Smooth muscle cell (in vitro differentiated cells): ENCODE measurements around the gene CPLX1. TPM values are rescaled to one million over a fixed set of nuclear protein-coding genes. Genes with fewer than 3 reads are reported as not detected.

ENCODE experiments used
- DNase-seq: peaks from one replicate; lab custom pipeline; 2025; ENCODE audit not compliant: unreplicated experiment; lab: John Stamatoyannopoulos, UW
- H2AFZ ChIP-seq: fragments of 200-600 bp; sonication (generic); 2 replicates; pipeline ENCODE4 v1.6.0; 2016; ENCODE audit warnings: antibody characterized with exemption, low read depth, mild to moderate bottlenecking
- H3F3A ChIP-seq: fragments of 200-600 bp; sonication (generic); 2 replicates; pipeline ENCODE4 v1.6.0; 2017; ENCODE audit warnings: antibody characterized with exemption, low read depth
- H3K27ac ChIP-seq: fragments of 200-600 bp; sonication (generic); 2 replicates; pipeline ENCODE4 v1.5.1; 2016; ENCODE audit warnings: low read depth, mild to moderate bottlenecking
- H3K27me3 ChIP-seq: fragments of 200-600 bp; sonication (generic); 2 replicates; pipeline ENCODE4 v1.6.1; 2016; ENCODE audit warnings: low read depth, mild to moderate bottlenecking
- H3K36me3 ChIP-seq: fragments of 200-600 bp; sonication (generic); 2 replicates; pipeline ENCODE4 v1.5.1; 2016; ENCODE audit warnings: low read depth
- H3K4me1 ChIP-seq: fragments of 200-600 bp; sonication (generic); 2 replicates; pipeline ENCODE4 v1.5.1; 2016; ENCODE audit warnings: low read depth
- H3K4me2 ChIP-seq: fragments of 200-600 bp; sonication (generic); 2 replicates; pipeline ENCODE4 v1.6.0; 2016; ENCODE audit warnings: mild to moderate bottlenecking
- H3K4me3 ChIP-seq: fragments of 200-600 bp; sonication (generic); 2 replicates; pipeline ENCODE4 v1.5.1; 2016; ENCODE audit warnings: mild to moderate bottlenecking
- H3K79me2 ChIP-seq: fragments of 200-600 bp; sonication (generic); 2 replicates; pipeline ENCODE4 v1.6.0; 2016; ENCODE audit warnings: low read depth, mild to moderate bottlenecking
- H3K9ac ChIP-seq: fragments of 200-600 bp; sonication (generic); 2 replicates; pipeline ENCODE4 v1.6.0; 2016; ENCODE audit warnings: low read depth
- H3K9me3 ChIP-seq: fragments of 200-600 bp; sonication (generic); replicated peaks from 2 replicates; pipeline ENCODE4 v1.5.1; 2016; ENCODE audit warnings: low read depth
- H4K20me1 ChIP-seq: fragments of 200-600 bp; sonication (generic); 2 replicates; pipeline ENCODE4 v1.6.0; 2016; ENCODE audit warnings: low read depth
- CTCF ChIP-seq: fragments of 200-600 bp; sonication (generic); IDR thresholded peaks from 2 replicates; pipeline ENCODE4 v1.5.1; 2017; ENCODE audit warnings: borderline replicate concordance, mild to moderate bottlenecking, antibody characterized with exemption; ENCODE audit not compliant: insufficient read depth, poor library complexity, severe bottlenecking
- WGBS: methylation state at CpG from one replicate; pipeline ENCODE4 v1.1.7; 2016; ENCODE audit warnings: low lambda C conversion rate; 5-methylcytosine and 5-hydroxymethylcytosine counted together
- polyA plus RNA-seq: library from polyadenylated mRNA; unstranded; fragments of >200 nt; fragmentation: Nextera tagmentation; extraction: Ambion mirVana; gene quantifications from 2 replicates; pipeline ENCODE4 v1.2.1, GENCODE V29; 2016
- total RNA-seq: library from RNA; depleted of rRNA; stranded (reverse); fragments of >200 nt; gene quantifications from 2 replicates; pipeline ENCODE4 v1.2.3, GENCODE V29; 2014

Gene CPLX1
- total and polyA plus RNA-seq, 2 experiments from 2014 or later, result not detected

- Histone ChIP-seq H3K27ac (no peak overlapping the region), H3K9ac (no peak overlapping the region), H3K9me3 (no peaks in the 10 kb centered on the region), H3K27me3 (peaks cover 18% of the 10 kb centered on the region), H4K20me1 (no peaks in the 10 kb centered on the region), H3F3A (no peaks in the 10 kb centered on the region), H3K4me3 (no peak overlapping the region), H2AFZ (no peak overlapping the region), H3K4me2 (no peak overlapping the region), H3K79me2 (no peaks in the 10 kb centered on the region), H3K36me3 (no peaks in the 10 kb centered on the region), H3K4me1 (no peaks in the 10 kb centered on the region)
- DNase-seq, result no peak
- 82% methylated on average over 8 of the region's 10 CpGs for WGBS
- no peak for TF ChIP-seq CTCF
Measured at GRCh38 chr4:833156-833555, 7.2 kb upstream of the CPLX1 start.

GRCh38 chr4:832536-832935 is 6.6 kb upstream of the CPLX1 start:
- no peak for TF ChIP-seq CTCF
- no peak for DNase-seq
- no peak overlapping the region for H3K4me3 ChIP-seq
- WGBS, result 98% methylated on average over 9 of the region's 9 CpGs
- H3K27me3 ChIP-seq, result peaks cover 24% of the 10 kb centered on the region
- H3K4me1 ChIP-seq, result no peaks in the 10 kb centered on the region
- no peak overlapping the region for H2AFZ ChIP-seq
- H3K4me2 ChIP-seq, result no peak overlapping the region
- no peaks in the 10 kb centered on the region for H3F3A ChIP-seq
- no peak overlapping the region for H3K9ac ChIP-seq
- no peaks in the 10 kb centered on the region for H3K79me2 ChIP-seq
- H4K20me1 ChIP-seq, result no peaks in the 10 kb centered on the region
- H3K9me3 ChIP-seq, result no peaks in the 10 kb centered on the region
- H3K27ac ChIP-seq, result no peak overlapping the region
- H3K36me3 ChIP-seq, result no peaks in the 10 kb centered on the region

DNA sequence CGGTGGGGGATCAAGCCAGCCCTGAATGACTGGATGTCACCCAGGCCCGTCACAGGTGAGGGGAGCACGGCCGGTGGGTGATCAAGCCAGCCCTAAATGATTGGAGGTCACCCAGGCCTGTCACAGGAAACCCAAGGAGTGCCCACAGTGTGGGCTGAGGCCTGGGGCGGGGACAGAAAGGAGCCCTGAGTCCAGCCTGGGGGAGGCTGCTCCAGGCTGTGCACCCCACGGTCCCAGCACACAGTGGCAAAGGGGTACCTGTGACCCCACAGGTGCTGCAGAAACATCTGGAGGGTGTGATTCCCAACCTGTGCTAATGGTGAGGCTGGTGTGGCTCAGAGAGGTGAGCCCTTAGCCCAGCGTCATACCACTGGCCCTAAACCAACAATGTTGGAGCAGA is 6.2 kb upstream of the CPLX1 start:
- peaks cover 28% of the 10 kb centered on the region for H3K27me3 ChIP-seq
- no peak overlapping the region for H3K27ac ChIP-seq
- no peak overlapping the region for H3K4me3 ChIP-seq
- no peaks in the 10 kb centered on the region for H3K36me3 ChIP-seq
- DNase-seq, result no peak
- no peak overlapping the region for H2AFZ ChIP-seq
- no peaks in the 10 kb centered on the region for H3K79me2 ChIP-seq
- no peak overlapping the region for H3K4me2 ChIP-seq
- H3K4me1 ChIP-seq, result no peaks in the 10 kb centered on the region
- H4K20me1 ChIP-seq, result no peaks in the 10 kb centered on the region
- no peak for TF ChIP-seq CTCF
- no peak overlapping the region for H3K9ac ChIP-seq
- no peaks in the 10 kb centered on the region for H3K9me3 ChIP-seq
- no peaks in the 10 kb centered on the region for H3F3A ChIP-seq
- 97% methylated on average over 7 of the region's 7 CpGs for whole genome bisulfite sequencing

DNA sequence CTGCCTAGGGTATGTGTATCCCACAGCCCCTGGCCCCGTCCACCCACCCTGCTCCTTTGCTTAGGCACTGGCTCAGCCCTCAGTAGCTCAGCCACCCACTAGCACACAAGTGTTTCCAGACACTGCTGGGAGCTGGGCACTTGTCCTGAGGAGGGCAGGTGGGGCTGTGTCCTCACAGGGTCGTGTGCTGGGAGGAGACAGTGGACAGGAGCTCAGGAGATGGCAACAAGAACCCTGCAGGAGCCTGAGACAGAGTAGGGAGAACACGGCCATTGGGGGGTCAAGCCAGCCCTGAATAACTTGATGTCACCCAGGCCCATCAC is 5.5 kb upstream of the CPLX1 start:
- Histone ChIP-seq H3K4me1 (no peaks in the 10 kb centered on the region), H3K27me3 (peaks cover 35% of the 10 kb centered on the region), H3K9ac (no peak overlapping the region), H3K36me3 (no peaks in the 10 kb centered on the region), H3K9me3 (no peaks in the 10 kb centered on the region), H3K79me2 (no peaks in the 10 kb centered on the region), H3K4me2 (no peak overlapping the region), H3K4me3 (no peak overlapping the region), H4K20me1 (no peaks in the 10 kb centered on the region), H3F3A (no peaks in the 10 kb centered on the region), H3K27ac (no peak overlapping the region), H2AFZ (no peak overlapping the region)
- TF ChIP-seq CTCF, result no peak
- WGBS, result 76% methylated on average over 3 of the region's 3 CpGs
- DNase-seq, result no peak
